Measurements from ENCODE around the gene TBC1D22A. TPM values are rescaled to one million over a fixed set of nuclear protein-coding genes. Genes with fewer than 3 reads are reported as not detected.
A peak's percentile ranks its signal among the peaks of the same experiment; 100 is the strongest.

The TBC1D22A gene
- total RNA-seq, 2 donors from 2014 or later: 21.0 to 27.9 TPM

- Histone ChIP-seq H3K9ac (ENCODE audit: extremely low read depth, low read length, poor library complexity, severe bottlenecking) (no peak overlapping the region), H3K36me3 (ENCODE audit: control insufficient read depth, insufficient read depth, low read length) (peaks cover 17% of the 10 kb centered on the region), H3K4me3 (ENCODE audit: low read length) (no peak overlapping the region), H3K27ac (ENCODE audit: low read depth, low read length) (no peak overlapping the region), H3K9me3 (ENCODE audit: control insufficient read depth, low read length) (no peaks in the 10 kb centered on the region), H3K27me3 (ENCODE audit: control insufficient read depth, insufficient read depth, low read length, poor library complexity, severe bottlenecking) (no peaks in the 10 kb centered on the region), H3K4me1 (ENCODE audit: control insufficient read depth, insufficient read depth, low read length) (no peaks in the 10 kb centered on the region)
- Mint-ChIP-seq H3K4me3 (no peak overlapping the region), H3K36me3 (ENCODE audit: low read depth) (peaks cover 17% of the 10 kb centered on the region), H3K27ac (peak overlapping the region; percentile 61), H3K27me3 (ENCODE audit: insufficient read depth) (no peaks in the 10 kb centered on the region), H3K9me3 (no peaks in the 10 kb centered on the region), H3K4me1 (peaks cover 11% of the 10 kb centered on the region)
- no peak for TF ChIP-seq CTCF (conservative IDR thresholded peaks at IDR 0.05)
- WGBS, 2 experiments (ENCODE audit: insufficient coverage in 1 of 2, insufficient read length in 1 of 2): 97 to 100% methylated on average over 8 to 10 of the region's 10 CpGs
- DNase-seq: peak; percentile 30
Observed at GRCh38 chr22:46864314-46865051, 102.0 kb downstream of the TBC1D22A start.

GRCh38 chr22:46865052-46865434, 102.6 kb downstream of the TBC1D22A start:
- TF ChIP-seq CTCF (conservative IDR thresholded peaks at IDR 0.05): no peak
- no peaks in the 10 kb centered on the region for H3K9me3 ChIP-seq (ENCODE audit: control insufficient read depth, low read length)
- H3K27me3 Mint-ChIP-seq (ENCODE audit: insufficient read depth): no peaks in the 10 kb centered on the region
- no peak overlapping the region for H3K27ac ChIP-seq (ENCODE audit: low read depth, low read length)
- peaks cover 21% of the 10 kb centered on the region for H3K36me3 Mint-ChIP-seq (ENCODE audit: low read depth)
- no peaks in the 10 kb centered on the region for H3K27me3 ChIP-seq (ENCODE audit: control insufficient read depth, insufficient read depth, low read length, poor library complexity, severe bottlenecking)
- H3K27ac Mint-ChIP-seq: no peak overlapping the region
- peaks cover 17% of the 10 kb centered on the region for H3K36me3 ChIP-seq (ENCODE audit: control insufficient read depth, insufficient read depth, low read length)
- peak; percentile 19 for DNase-seq
- H3K4me3 Mint-ChIP-seq: no peak overlapping the region
- H3K9me3 Mint-ChIP-seq: no peaks in the 10 kb centered on the region
- no peak overlapping the region for H3K9ac ChIP-seq (ENCODE audit: extremely low read depth, low read length, poor library complexity, severe bottlenecking)
- H3K4me1 Mint-ChIP-seq: peaks cover 11% of the 10 kb centered on the region
- H3K4me1 ChIP-seq (ENCODE audit: control insufficient read depth, insufficient read depth, low read length): no peaks in the 10 kb centered on the region
- 93 to 100% methylated on average over 1 to 3 of the region's 3 CpGs for WGBS, 2 experiments (ENCODE audit: insufficient coverage in 1 of 2, insufficient read length in 1 of 2)
- no peak overlapping the region for H3K4me3 ChIP-seq (ENCODE audit: low read length)

GRCh38 chr22:46865642-46866041, 103.2 kb downstream of the TBC1D22A start:
- H3K27ac ChIP-seq (ENCODE audit: low read depth, low read length): no peak overlapping the region
- Mint-ChIP-seq H3K27ac (no peak overlapping the region), H3K36me3 (ENCODE audit: low read depth) (peaks cover 27% of the 10 kb centered on the region), H3K4me1 (peaks cover 11% of the 10 kb centered on the region), H3K27me3 (ENCODE audit: insufficient read depth) (no peaks in the 10 kb centered on the region), H3K4me3 (no peak overlapping the region), H3K9me3 (peaks cover 4% of the 10 kb centered on the region)
- TF ChIP-seq CTCF (conservative IDR thresholded peaks at IDR 0.05): no peak
- H3K9ac ChIP-seq (ENCODE audit: extremely low read depth, low read length, poor library complexity, severe bottlenecking): no peak overlapping the region
- peaks cover 23% of the 10 kb centered on the region for H3K36me3 ChIP-seq (ENCODE audit: control insufficient read depth, insufficient read depth, low read length)
- no peaks in the 10 kb centered on the region for H3K27me3 ChIP-seq (ENCODE audit: control insufficient read depth, insufficient read depth, low read length, poor library complexity, severe bottlenecking)
- no peaks in the 10 kb centered on the region for H3K4me1 ChIP-seq (ENCODE audit: control insufficient read depth, insufficient read depth, low read length)
- WGBS, 2 experiments (ENCODE audit: insufficient coverage in 1 of 2, insufficient read length in 1 of 2): 96 to 100% methylated on average over 1 to 6 of the region's 7 CpGs
- no peak for DNase-seq
- H3K4me3 ChIP-seq (ENCODE audit: low read length): no peak overlapping the region
- peaks cover 4% of the 10 kb centered on the region for H3K9me3 ChIP-seq (ENCODE audit: control insufficient read depth, low read length)

Measured in endodermal cell (in vitro differentiated cells).